SU-DHL-6 (cell line): Measurements from ENCODE around the gene ST6GALNAC3.

Experiments used
- CTCF ChIP-seq: fragments of 200-600 bp; sonication (generic); IDR thresholded peaks from one replicate; pipeline ENCODE4 v1.5.1; 2017; ENCODE audit warnings: antibody characterized with exemption, mild to moderate bottlenecking, low read length, moderate library complexity; ENCODE audit not compliant: insufficient read depth, poor library complexity, severe bottlenecking
- EZH2phosphoT487 ChIP-seq: fragments of 200-600 bp; sonication (generic), shearing (Covaris generic); conservative IDR thresholded peaks from 2 replicates; pipeline ENCODE4 v1.6.1; 2018; ENCODE audit warnings: mild to moderate bottlenecking, antibody characterized with exemption, low read length, moderate library complexity, mixed read lengths

- TF ChIP-seq CTCF (no peak), EZH2phosphoT487 (no peak)
Observed at GRCh38 chr1:76470166-76470565, 395.6 kb downstream of the ST6GALNAC3 start.
